Measurements from ENCODE around the gene CUL9.

The CUL9 gene

GRCh38 chr6:43271944-43272343, 89.9 kb downstream of the CUL9 start:
- DNase-seq (ENCODE audit: low read depth) = no peak
- H3K27me3 ChIP-seq (replicated peaks; ENCODE audit: control insufficient read depth, insufficient read depth, low read length) = peaks cover 47% of the 10 kb centered on the region
- no peaks in the 10 kb centered on the region for H3K9me3 ChIP-seq (ENCODE audit: control insufficient read depth, low read length)
- H3K4me1 ChIP-seq (ENCODE audit: control insufficient read depth, insufficient read depth, low read length) = peaks cover 7% of the 10 kb centered on the region
- H3K36me3 ChIP-seq (ENCODE audit: control insufficient read depth, insufficient read depth, low read length, severe bottlenecking) = no peaks in the 10 kb centered on the region
- H3K9ac ChIP-seq (ENCODE audit: low read length) = no peak overlapping the region
- H3K4me3 ChIP-seq (ENCODE audit: low read length) = no peak overlapping the region

GRCh38 chr6:43273707-43274106, 91.7 kb downstream of the CUL9 start:
- peaks cover 2% of the 10 kb centered on the region for H3K4me1 ChIP-seq (ENCODE audit: control insufficient read depth, insufficient read depth, low read length)
- no peaks in the 10 kb centered on the region for H3K36me3 ChIP-seq (ENCODE audit: control insufficient read depth, insufficient read depth, low read length, severe bottlenecking)
- DNase-seq (ENCODE audit: low read depth) = no peak
- no peaks in the 10 kb centered on the region for H3K9me3 ChIP-seq (ENCODE audit: control insufficient read depth, low read length)
- no peak overlapping the region for H3K4me3 ChIP-seq (ENCODE audit: low read length)
- peaks cover 36% of the 10 kb centered on the region for H3K27me3 ChIP-seq (replicated peaks; ENCODE audit: control insufficient read depth, insufficient read depth, low read length)
- no peak overlapping the region for H3K9ac ChIP-seq (ENCODE audit: low read length)
